C4-2B (cell line): ENCODE results near the gene DCAF6.

Experiments
- CTCF ChIP-seq: fragments of 450-650 bp; conservative IDR thresholded peaks from 2 replicates; pipeline ENCODE4 v1.5.1; 2017; ENCODE audit warnings: mild to moderate bottlenecking
- ZFX ChIP-seq: fragments of 450-650 bp; IDR thresholded peaks from 2 replicates; pipeline ENCODE4 v1.6.1; 2017

DNA sequence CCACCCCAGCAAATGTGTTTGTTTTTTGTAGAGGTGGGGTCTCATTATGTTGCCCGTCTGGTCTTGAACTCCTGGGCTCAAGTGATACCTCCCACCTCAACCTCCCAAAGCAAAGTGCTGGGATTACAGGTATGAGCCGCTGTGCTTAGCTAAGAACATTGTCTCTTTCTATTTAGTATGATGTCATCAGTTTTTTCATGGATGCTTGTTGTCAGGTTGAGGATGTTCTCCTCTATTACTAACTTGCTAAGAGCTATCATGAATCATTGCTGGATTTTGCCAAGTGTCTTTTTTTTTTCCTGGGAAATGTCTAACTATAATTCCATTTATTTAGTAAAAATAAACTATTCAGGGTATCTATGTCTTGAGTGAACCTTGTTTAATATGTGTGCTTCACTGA lies 19.4 kb downstream of the DCAF6 start:
- TF ChIP-seq CTCF (no peak), ZFX (no peak)
